GM19035 (cell line): ENCODE measurements around the gene INPP4B.
"Not testable (repeated sequence)": the region's sequence is repeated elsewhere in the genome, so short reads cannot be mapped to it uniquely, and the experiment has no call there.

Experiments
- ATAC-seq: cut with Tn5 transposase; IDR thresholded peaks from one replicate; pipeline ENCODE4 v1.9.1; 2021; ENCODE audit not compliant: unreplicated experiment

The INPP4B gene

GRCh38 chr4:142423861-142424260 is 422.2 kb downstream of the INPP4B start:
- ATAC-seq = no peak

GRCh38 chr4:142420311-142421095 is 425.6 kb downstream of the INPP4B start:
- ATAC-seq = no peak

- ATAC-seq = no peak
Measured at GRCh38 chr4:142419712-142420111, 426.4 kb downstream of the INPP4B start.

- ATAC-seq = no peak
Measured at GRCh38 chr4:142418697-142419096, 427.4 kb downstream of the INPP4B start.

- ATAC-seq = no peak
Measured at GRCh38 chr4:142416711-142417275, 429.3 kb downstream of the INPP4B start.

DNA sequence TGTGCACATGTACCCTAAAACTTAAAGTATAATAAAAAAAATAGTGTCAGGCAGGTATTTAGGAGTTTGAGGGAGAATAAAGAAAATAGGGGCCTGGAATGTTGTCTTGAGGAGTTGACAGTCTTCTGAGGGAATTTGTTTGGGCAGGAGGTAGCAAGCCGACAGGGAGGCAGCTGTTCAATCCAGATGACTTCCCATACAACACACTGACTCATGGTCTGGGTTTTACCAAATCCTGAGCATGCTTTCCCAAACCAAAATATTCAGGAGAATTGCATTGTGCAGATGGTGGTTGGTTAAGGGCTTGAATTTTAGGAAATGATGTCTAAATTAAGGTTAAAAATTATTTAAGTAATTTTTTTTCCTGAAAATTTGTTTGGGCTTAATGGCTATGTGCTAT is 430.0 kb downstream of the INPP4B start:
- no peak for ATAC-seq

DNA sequence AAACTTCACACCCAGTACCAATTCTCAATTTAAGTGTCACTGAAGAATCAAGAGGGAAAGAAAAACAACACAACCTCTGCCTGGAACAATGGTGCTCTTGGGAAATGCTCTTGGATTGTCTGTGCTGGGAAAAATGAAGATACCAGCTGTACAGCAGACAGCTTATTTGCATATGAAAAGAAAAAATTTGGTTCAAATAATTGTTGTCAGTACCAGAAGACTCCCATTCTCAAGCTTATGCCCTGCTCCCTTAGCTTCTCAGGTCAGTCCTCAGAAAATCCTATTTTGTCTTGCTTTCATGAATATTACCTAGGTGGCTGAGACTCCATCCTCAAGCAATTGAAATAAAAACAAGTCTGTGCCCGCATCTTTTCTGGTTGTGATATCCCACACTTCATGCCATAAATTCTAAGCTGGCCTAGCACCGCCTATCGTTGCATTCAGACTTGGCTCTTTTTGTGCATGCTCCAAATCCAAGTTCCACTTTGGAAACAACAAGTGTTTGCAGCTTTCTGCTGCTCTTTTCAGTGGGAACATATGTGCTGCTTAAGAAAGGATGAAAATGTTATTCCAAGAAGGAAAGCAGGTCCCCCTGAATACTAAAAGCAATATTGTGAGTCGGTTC is 431.6 kb downstream of the INPP4B start:
- no peak for ATAC-seq

GRCh38 chr4:142413485-142413884 is 432.6 kb downstream of the INPP4B start:
- ATAC-seq = no peak

- ATAC-seq = no peak
Measured at GRCh38 chr4:142411993-142412392, 434.1 kb downstream of the INPP4B start.

DNA sequence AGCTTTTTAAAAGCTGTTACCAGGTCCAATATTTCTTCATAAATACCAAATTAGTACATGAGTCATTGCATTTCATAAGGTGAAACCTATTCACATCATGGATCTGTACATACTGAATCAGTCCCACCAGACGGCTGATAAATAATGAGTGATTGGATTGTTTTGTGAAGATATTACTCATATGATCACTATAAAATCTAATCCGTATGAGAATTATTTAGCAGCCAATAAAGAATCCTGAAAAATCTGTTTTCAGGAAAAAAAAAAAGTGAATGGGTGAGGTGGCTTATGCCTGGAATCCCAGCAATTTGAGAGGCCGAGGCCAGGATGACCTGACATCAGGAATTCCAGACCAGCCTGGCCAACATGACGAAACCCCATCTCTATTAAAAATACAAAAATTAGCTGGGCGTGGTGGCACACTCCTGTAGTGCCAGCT is 438.1 kb downstream of the INPP4B start:
- no peak for ATAC-seq

DNA sequence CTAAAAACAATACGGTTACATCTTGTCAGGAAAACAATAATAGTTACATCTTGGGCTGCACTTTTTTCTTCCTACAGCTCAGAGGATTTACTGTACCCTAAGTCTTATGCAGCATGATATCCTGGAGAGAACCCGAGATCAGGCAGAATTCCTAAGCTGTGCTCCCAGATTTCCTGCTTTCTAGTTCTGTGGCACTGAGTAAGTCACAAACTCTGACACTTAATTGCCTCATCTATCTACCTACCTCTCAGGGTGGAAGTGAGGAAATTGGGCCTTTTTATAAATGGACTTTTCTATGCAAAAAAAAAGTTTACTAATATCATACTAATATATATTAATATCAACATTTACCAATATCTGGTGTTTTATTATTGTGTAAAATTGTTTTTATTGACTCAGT is 438.5 kb downstream of the INPP4B start:
- ATAC-seq = no peak

DNA sequence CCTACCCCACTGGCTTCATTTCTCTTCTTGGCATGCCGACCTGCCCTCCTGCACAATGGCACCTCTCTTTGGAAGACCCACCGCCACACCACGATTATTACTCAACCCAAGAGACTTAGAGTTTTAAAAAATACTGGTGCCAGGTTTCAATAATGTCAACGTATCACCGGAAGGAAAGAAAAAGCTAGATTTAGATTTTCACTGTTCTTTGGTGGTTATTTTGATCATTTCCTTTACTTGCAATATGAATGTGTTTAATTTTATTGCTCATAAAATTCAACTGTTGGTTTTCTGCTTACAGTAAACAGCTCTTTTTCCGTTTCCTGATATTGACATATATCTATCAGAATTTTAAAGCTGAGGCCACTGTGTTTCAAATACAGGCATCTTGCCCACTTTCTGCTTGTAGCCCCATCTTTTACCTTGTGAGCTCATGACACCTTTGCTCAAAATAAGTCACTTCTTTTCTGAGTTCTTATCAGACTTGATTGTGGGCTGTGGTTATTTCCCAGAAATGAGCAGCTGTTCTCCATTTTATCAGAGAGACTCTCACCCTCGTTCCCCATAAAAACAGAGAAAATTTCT is 439.1 kb downstream of the INPP4B start:
- no peak for ATAC-seq

GRCh38 chr4:142406499-142406835 is 439.6 kb downstream of the INPP4B start:
- no peak for ATAC-seq

- peak; percentile 25 for ATAC-seq
Measured at GRCh38 chr4:142405695-142406498, 440.2 kb downstream of the INPP4B start.

DNA sequence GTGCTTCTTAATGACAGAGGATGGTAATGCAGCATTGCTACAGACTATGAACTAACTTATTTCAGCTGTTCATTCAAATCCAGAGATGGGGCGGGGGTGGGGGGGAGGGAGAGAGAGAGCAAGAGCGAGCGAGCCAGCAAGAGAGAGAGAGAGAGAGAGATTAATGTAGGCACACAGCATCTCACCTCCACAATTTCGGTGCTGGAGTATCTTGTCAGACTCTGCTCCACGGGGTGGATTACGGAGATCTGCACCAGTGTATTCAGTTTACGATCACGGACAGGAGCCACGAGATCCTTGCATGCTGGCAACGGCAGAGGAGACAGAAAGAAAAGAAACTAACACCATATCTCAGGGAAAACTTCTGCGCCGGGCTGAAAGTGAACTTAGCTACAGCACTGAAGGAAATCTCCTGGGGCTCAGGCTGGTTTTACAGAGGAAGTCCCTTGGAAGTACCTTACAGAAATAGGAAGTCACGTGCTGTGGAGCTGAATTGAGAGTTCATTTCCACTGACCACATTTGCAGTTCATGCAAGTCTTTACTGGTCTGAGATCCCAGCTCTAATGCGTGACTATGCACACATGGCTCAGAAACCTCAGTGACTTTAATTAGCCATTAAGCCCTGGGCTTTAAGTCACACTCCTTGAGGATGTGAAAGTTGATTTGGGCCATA is 440.9 kb downstream of the INPP4B start:
- peak; percentile 49 for ATAC-seq

DNA sequence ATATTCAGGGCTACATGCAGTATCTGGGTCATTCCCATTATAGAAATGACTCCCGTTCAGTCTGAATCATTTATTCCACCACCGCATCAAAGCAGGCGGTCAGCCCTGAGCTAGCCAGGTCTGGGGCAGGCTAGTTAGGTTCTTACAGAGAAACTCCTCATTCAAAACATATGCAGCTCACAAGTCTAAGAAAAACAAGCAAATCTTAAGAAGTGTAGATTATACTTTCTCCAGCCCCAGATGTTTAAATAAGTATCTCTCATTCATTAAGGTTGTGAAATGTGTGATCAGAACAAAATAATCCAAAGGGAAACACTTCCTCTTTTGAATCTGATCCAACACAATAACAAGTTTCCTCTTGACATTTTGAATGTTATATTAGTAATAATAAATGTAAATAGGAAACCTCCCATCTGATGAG is 441.9 kb downstream of the INPP4B start:
- no peak for ATAC-seq

DNA sequence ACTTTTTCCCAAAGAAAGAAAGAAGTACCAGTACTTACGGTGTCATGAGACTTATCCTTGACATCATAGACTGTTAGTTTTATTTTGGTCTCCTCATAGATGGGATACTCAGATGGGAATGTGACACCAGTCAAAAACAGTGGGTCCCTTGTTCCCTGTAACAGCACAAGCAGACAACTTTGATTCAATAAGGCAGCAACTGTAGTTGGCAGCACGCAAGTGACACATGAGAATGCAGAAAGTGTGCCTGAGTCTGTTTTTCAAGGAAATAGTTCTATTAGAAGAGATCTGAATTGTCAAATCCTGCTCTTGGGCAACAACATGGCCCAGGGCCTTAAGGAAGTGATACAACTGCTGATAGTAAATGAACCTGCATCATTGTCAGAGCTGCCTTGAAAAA is 443.2 kb downstream of the INPP4B start:
- ATAC-seq = no peak

- no peak for ATAC-seq
Measured at GRCh38 chr4:142402156-142402555, 443.9 kb downstream of the INPP4B start.

DNA sequence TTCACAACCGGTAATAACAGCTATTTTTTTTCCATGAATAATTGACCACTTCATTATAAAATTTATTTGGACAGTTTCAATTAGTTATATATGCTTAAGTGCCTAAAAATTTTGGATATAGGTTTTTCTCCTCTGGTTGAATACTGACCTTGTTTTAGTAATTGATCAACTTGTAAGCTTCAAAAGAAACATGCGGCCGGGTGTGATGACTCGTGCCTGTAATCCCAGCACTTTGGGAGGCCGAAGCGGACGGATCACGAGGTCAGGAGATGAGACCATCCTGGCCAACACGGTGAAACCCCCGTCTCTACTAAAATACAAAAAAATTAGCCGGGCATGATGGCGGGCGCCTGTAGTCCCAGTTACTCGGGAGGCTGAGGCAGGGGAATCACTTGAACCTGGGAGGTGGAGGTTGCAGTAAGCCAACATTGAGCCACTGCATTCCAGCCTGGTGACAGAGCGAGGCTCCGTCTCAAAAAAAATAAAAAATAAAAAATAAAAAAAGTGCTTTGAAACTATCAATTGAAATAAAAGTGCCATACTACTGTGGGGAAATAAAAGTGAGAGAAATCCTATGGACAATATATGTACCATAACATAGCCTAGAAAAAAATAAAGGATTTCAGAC is 448.6 kb downstream of the INPP4B start:
- ATAC-seq = not testable (repeated sequence)

DNA sequence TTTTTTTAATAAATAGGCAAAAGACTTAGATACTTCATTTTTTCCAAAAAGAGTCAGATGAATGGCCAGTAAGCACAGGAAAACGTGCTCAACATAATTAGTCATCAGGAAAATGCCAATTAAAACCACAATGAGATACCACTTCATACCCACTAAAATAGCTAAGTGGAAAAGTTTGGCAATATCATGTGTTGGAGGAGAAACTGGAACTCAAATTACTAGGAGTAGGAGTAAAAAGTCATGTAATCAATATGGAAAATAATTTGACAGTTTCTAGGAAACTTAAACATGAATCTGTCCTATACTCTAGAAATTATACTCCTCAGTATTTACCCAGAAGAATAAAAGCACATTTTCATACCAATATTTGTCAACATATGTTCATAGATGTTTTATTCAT is 449.8 kb downstream of the INPP4B start:
- no peak for ATAC-seq
